Measurements from ENCODE around the gene SUPT7L.
"Not testable (repeated sequence)": the region's sequence is repeated elsewhere in the genome, so short reads cannot be mapped to it uniquely, and the experiment has no call there.

The SUPT7L gene

GRCh38 chr2:27685577-27685976 is 22.2 kb upstream of the SUPT7L start:
- no peak for DNase-seq (ENCODE audit: low read depth)

- not testable (repeated sequence) for DNase-seq (ENCODE audit: low read depth)
Observed at GRCh38 chr2:27685006-27685405, 21.6 kb upstream of the SUPT7L start.

- DNase-seq (ENCODE audit: low read depth), result peak; percentile 48
Observed at GRCh38 chr2:27683390-27684071, 20.1 kb upstream of the SUPT7L start.

- DNase-seq (ENCODE audit: low read depth), result not testable (repeated sequence)
Observed at GRCh38 chr2:27682334-27682771, 18.9 kb upstream of the SUPT7L start.

GRCh38 chr2:27681841-27682240 is 18.4 kb upstream of the SUPT7L start:
- DNase-seq (ENCODE audit: low read depth), result no peak

GRCh38 chr2:27680571-27680970 is 17.2 kb upstream of the SUPT7L start:
- no peak for DNase-seq (ENCODE audit: low read depth)

GRCh38 chr2:27672723-27673486 is 9.5 kb upstream of the SUPT7L start:
- no peak for DNase-seq (ENCODE audit: low read depth)

GRCh38 chr2:27671235-27671634 is 7.8 kb upstream of the SUPT7L start:
- DNase-seq (ENCODE audit: low read depth), result no peak

GRCh38 chr2:27667446-27667845 is 4.0 kb upstream of the SUPT7L start:
- no peak for DNase-seq (ENCODE audit: low read depth)

GRCh38 chr2:27664622-27665363 is 1.4 kb upstream of the SUPT7L start:
- DNase-seq (ENCODE audit: low read depth), result no peak

GRCh38 chr2:27664154-27664574 is 750 bp upstream of the SUPT7L start:
- no peak for DNase-seq (ENCODE audit: low read depth)

- no peak for DNase-seq (ENCODE audit: low read depth)
Observed at GRCh38 chr2:27661371-27661770, 2.0 kb downstream of the SUPT7L start.

GRCh38 chr2:27655155-27655951 is 8.1 kb downstream of the SUPT7L start:
- DNase-seq (ENCODE audit: low read depth), result no peak

- DNase-seq (ENCODE audit: low read depth), result no peak
Observed at GRCh38 chr2:27653397-27653796, 10.0 kb downstream of the SUPT7L start.

GRCh38 chr2:27652790-27653189 is 10.6 kb downstream of the SUPT7L start:
- DNase-seq (ENCODE audit: low read depth), result no peak

- DNase-seq (ENCODE audit: low read depth), result no peak
Observed at GRCh38 chr2:27652341-27652740, 11.1 kb downstream of the SUPT7L start.

- no peak for DNase-seq (ENCODE audit: low read depth)
Observed at GRCh38 chr2:27651056-27651455, 12.4 kb downstream of the SUPT7L start.

GRCh38 chr2:27647737-27648136 is 15.7 kb downstream of the SUPT7L start:
- DNase-seq (ENCODE audit: low read depth), result no peak

GRCh38 chr2:27647289-27647688 is 16.1 kb downstream of the SUPT7L start:
- DNase-seq (ENCODE audit: low read depth), result no peak

GRCh38 chr2:27645197-27645596 is 18.2 kb downstream of the SUPT7L start:
- DNase-seq (ENCODE audit: low read depth), result no peak

- DNase-seq (ENCODE audit: low read depth), result no peak
Observed at GRCh38 chr2:27640722-27641245, 22.6 kb downstream of the SUPT7L start.

GRCh38 chr2:27638709-27639108 is 24.7 kb downstream of the SUPT7L start:
- DNase-seq (ENCODE audit: low read depth), result no peak
